OCI-LY7 (cell line): ENCODE data around the gene DGKD. TPM values are rescaled to one million over a fixed set of nuclear protein-coding genes. Genes with fewer than 3 reads are reported as not detected.

Source experiments
- BruUV-seq: library from RNA; stranded (reverse); fragments of 400-500 nt; replicated peaks from 2 replicates; lab custom pipeline; 2021; lab: Mats Ljungman, UMichigan
- CTCF ChIA-PET: fragments of 300-600 bp; sonication (Branson Sonifier 250); formaldehyde crosslinking; loops from one replicate; lab custom pipeline; 2022; ENCODE audit warnings: antibody characterized with exemption; ENCODE audit not compliant: unreplicated experiment; lab: Charles Lee
- POLR2A ChIA-PET: fragments of 300-600 bp; sonication (Branson Sonifier 250); formaldehyde crosslinking; loops from one replicate; lab custom pipeline; 2022; ENCODE audit warnings: antibody characterized with exemption; lab: Charles Lee
- DNase-seq: peaks from one replicate; pipeline ENCODE4 v3.0.0-alpha.2; 2015; ENCODE audit warnings: low spot score
- H2AFZ ChIP-seq: fragments of 200-600 bp; sonication (generic), shearing (Covaris generic); 2 replicates; pipeline ENCODE4 v1.6.1; 2014; ENCODE audit warnings: mild to moderate bottlenecking, antibody characterized with exemption, low read length, moderate library complexity
- H3K27ac ChIP-seq: fragments of 200-600 bp; sonication (generic); 2 replicates; pipeline ENCODE4 v1.5.1; 2014; ENCODE audit warnings: mixed run types, low read depth, mild to moderate bottlenecking, moderate library complexity, low read length, inconsistent platforms; ENCODE audit not compliant: poor library complexity, severe bottlenecking
- H3K36me3 ChIP-seq: fragments of 200-600 bp; sonication (generic); 2 replicates; pipeline ENCODE4 v1.6.1; 2014; ENCODE audit warnings: mild to moderate bottlenecking, antibody characterized with exemption, low read length, moderate library complexity, mixed read lengths; ENCODE audit not compliant: insufficient read depth
- H3K4me1 ChIP-seq: fragments of 200-600 bp; sonication (generic); 2 replicates; pipeline ENCODE4 v1.5.1; 2014; ENCODE audit warnings: mild to moderate bottlenecking, low read length; ENCODE audit not compliant: insufficient read depth, poor library complexity, severe bottlenecking
- H3K4me2 ChIP-seq: fragments of 200-600 bp; sonication (generic); 2 replicates; pipeline ENCODE4 v1.6.1; 2014; ENCODE audit warnings: mild to moderate bottlenecking, low read length
- H3K4me3 ChIP-seq: fragments of 200-600 bp; sonication (generic); 2 replicates; pipeline ENCODE4 v1.5.1; 2014; ENCODE audit warnings: mild to moderate bottlenecking, low read depth, low read length; ENCODE audit not compliant: poor library complexity, severe bottlenecking
- H3K79me2 ChIP-seq: fragments of 200-600 bp; sonication (generic); 2 replicates; pipeline ENCODE4 v1.6.1; 2016; ENCODE audit warnings: low read depth, mild to moderate bottlenecking, low read length, moderate library complexity, mixed read lengths; ENCODE audit not compliant: insufficient read depth
- H3K9me2 ChIP-seq: fragments of 200-600 bp; sonication (generic); 2 replicates; pipeline ENCODE4 v1.6.1; 2016; ENCODE audit warnings: mild to moderate bottlenecking, low read length, mixed read lengths; ENCODE audit not compliant: insufficient read depth
- H3K9me3 ChIP-seq: fragments of 200-600 bp; sonication (generic); 2 replicates; pipeline ENCODE4 v1.6.1; 2014; ENCODE audit warnings: mild to moderate bottlenecking, mixed run types, low read length, mixed read lengths
- H4K20me1 ChIP-seq: fragments of 200-600 bp; sonication (generic); 2 replicates; pipeline ENCODE4 v1.6.1; 2014; ENCODE audit warnings: mild to moderate bottlenecking, antibody characterized with exemption, low read length, moderate library complexity, mixed read lengths; ENCODE audit not compliant: insufficient read depth
- EZH2phosphoT487 ChIP-seq: fragments of 200-600 bp; sonication (generic); IDR thresholded peaks from 2 replicates; pipeline ENCODE4 v1.6.1; 2018; ENCODE audit warnings: low read depth, borderline replicate concordance, mild to moderate bottlenecking, mixed run types, antibody characterized with exemption, low read length, moderate library complexity, mixed read lengths
- intact Hi-C: fragments of 100-400 bp; cut with micrococcal nuclease; formaldehyde crosslinking; loops from one replicate; pipeline ENCODE4 v1.10.0; 2022; ENCODE audit not compliant: unreplicated experiment
- total RNA-seq, 2 experiments: library from RNA; depleted of rRNA in 1 of 2; stranded (reverse); fragments of >200 nt in 1 of 2; shearing (Covaris generic) in 1 of 2; gene quantifications; 2 replicates each; pipeline ENCODE4 v1.2.3, GENCODE V29; 2014 to 2022
- TF ChIP-seq, protein P1 (sequence below): fragments of 200-600 bp; sonication (generic); conservative IDR thresholded peaks from 2 replicates; pipeline ENCODE4 v1.5.1; 2014; ENCODE audit warnings: mild to moderate bottlenecking, antibody characterized with exemption, low read length, moderate library complexity, mixed read lengths

Gene DGKD
- total RNA-seq, 2 experiments from 2014 or later, result 62.9 to 271 TPM

- POLR2A ChIA-PET, result no interaction called here
- no peaks in the 10 kb centered on the region for H4K20me1 ChIP-seq
- intact Hi-C loops, result no loop called here
These were observed 93.9 kb downstream of the DGKD start for GRCh38 chr2:233448220-233448559.

DNA sequence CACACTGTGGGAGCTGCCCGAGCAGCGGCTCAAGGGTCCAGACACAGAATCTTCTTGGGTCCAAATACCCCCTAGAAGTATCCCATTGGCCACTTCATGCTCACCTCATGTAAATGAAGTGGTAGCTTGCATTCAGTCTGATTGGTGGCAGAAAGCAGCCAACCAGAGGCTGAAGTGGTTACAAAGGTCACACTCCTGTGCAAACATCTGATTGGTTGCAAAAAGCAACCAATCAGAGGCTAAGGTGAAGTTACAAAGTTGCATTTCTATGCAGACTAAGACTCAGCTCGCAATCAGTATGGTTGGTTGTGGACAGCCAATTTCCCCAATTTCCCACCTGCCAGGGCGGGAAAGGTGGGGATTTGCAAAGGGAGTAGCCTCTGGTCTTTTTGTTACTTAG lies 94.3 kb downstream of the DGKD start:
- no peak overlapping the region for H3K4me2 ChIP-seq
- H3K9me2 ChIP-seq, result no peaks in the 10 kb centered on the region
- no peaks in the 10 kb centered on the region for H4K20me1 ChIP-seq
- no peak overlapping the region for H2AFZ ChIP-seq
- ChIA-PET POLR2A (interaction anchor here (0.6 kb wide), 1 partner anchor 492 kb away, joined by 4 read pairs; no protein-coding TSS in a partner anchor), CTCF (interaction anchor here (0.5 to 0.6 kb wide), 2 partner anchors 41 to 689 kb away, joined by 3 to 8 read pairs; no protein-coding TSS in a partner anchor)
- H3K27ac ChIP-seq, result no peak overlapping the region
- peaks cover 93% of the 10 kb centered on the region for H3K36me3 ChIP-seq
- DNase-seq, result no peak
- no peaks in the 10 kb centered on the region for H3K79me2 ChIP-seq
- H3K4me3 ChIP-seq, result no peak overlapping the region
- TF ChIP-seq, protein P1, sequence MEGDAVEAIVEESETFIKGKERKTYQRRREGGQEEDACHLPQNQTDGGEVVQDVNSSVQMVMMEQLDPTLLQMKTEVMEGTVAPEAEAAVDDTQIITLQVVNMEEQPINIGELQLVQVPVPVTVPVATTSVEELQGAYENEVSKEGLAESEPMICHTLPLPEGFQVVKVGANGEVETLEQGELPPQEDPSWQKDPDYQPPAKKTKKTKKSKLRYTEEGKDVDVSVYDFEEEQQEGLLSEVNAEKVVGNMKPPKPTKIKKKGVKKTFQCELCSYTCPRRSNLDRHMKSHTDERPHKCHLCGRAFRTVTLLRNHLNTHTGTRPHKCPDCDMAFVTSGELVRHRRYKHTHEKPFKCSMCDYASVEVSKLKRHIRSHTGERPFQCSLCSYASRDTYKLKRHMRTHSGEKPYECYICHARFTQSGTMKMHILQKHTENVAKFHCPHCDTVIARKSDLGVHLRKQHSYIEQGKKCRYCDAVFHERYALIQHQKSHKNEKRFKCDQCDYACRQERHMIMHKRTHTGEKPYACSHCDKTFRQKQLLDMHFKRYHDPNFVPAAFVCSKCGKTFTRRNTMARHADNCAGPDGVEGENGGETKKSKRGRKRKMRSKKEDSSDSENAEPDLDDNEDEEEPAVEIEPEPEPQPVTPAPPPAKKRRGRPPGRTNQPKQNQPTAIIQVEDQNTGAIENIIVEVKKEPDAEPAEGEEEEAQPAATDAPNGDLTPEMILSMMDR, result no peak
- no peak for TF ChIP-seq EZH2phosphoT487
- intact Hi-C loops, result no loop called here
- BruUV-seq, result no TSS peak
- H3K9me3 ChIP-seq, result no peaks in the 10 kb centered on the region
- H3K4me1 ChIP-seq, result no peaks in the 10 kb centered on the region

More at GRCh38 chr2:233448220-233448559, 93.9 kb downstream of the DGKD start:
- H3K79me2 ChIP-seq, result no peaks in the 10 kb centered on the region
- no peak overlapping the region for H3K27ac ChIP-seq
- H3K9me2 ChIP-seq, result no peaks in the 10 kb centered on the region
- no peaks in the 10 kb centered on the region for H3K9me3 ChIP-seq
- peaks cover 89% of the 10 kb centered on the region for H3K36me3 ChIP-seq
- BruUV-seq, result no TSS peak
- TF ChIP-seq, protein P1, result peak; percentile 67
- no peak for TF ChIP-seq EZH2phosphoT487
- H3K4me1 ChIP-seq, result no peaks in the 10 kb centered on the region
- CTCF ChIA-PET, result interaction anchor here (0.5 to 0.6 kb wide), 2 partner anchors 40 to 689 kb away, joined by 3 to 8 read pairs; no protein-coding TSS in a partner anchor
- no peak overlapping the region for H3K4me3 ChIP-seq
- peak; percentile 48 for DNase-seq
- H3K4me2 ChIP-seq, result no peak overlapping the region
- no peak overlapping the region for H2AFZ ChIP-seq

DNA sequence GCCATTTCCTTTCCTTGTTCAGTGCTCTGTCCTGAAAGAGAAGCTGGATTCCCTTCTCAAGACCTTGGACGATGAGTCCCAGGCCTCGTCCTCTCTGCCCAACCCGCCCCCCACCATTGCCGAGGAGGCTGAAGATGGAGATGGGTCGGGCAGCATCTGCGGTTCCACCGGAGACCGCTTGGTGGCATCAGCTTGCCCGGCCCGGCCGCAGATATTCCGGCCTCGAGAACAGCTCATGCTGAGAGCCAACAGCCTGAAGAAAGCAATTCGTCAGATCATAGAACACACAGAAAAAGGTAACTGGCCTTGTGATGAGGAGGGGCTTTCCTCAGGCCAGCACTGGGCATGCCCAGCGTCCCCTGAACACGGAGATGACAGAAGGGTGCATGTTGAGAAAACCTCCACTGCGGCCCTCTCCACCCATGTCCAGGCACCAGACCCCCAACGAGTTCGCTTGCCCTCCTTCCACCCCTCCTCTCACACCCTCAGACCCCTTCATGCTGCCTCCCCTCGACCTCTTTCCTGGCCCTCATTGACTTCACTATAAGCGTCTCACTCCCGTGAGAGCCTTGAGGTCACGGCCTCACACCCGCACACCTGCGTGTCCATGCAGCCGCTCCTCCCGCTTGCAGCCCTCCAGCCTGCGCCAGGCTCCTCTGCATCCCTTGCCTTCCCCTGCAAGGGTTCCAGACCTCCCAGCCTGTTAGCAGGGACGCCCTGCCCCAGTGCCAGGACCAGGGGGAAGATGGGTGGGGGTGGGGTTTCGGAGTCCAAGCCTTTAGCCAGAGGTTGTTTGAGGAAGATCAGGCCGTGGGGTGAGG lies 95.0 kb downstream of the DGKD start:
- no TSS peak for BruUV-seq
- peaks cover 93% of the 10 kb centered on the region for H3K36me3 ChIP-seq
- H3K9me2 ChIP-seq, result no peaks in the 10 kb centered on the region
- H3K4me1 ChIP-seq, result no peaks in the 10 kb centered on the region
- intact Hi-C loops, result no loop called here
- H3K9me3 ChIP-seq, result no peaks in the 10 kb centered on the region
- H2AFZ ChIP-seq, result no peak overlapping the region
- H3K79me2 ChIP-seq, result no peaks in the 10 kb centered on the region
- no peak overlapping the region for H3K27ac ChIP-seq
- no peaks in the 10 kb centered on the region for H4K20me1 ChIP-seq
- H3K4me2 ChIP-seq, result no peak overlapping the region
- ChIA-PET CTCF (no interaction called here), POLR2A (interaction anchor here (0.6 kb wide), 1 partner anchor 492 kb away, joined by 4 read pairs; no protein-coding TSS in a partner anchor)
- no peak for DNase-seq
- TF ChIP-seq EZH2phosphoT487, result no peak
- TF ChIP-seq, protein P1, result no peak
- H3K4me3 ChIP-seq, result no peak overlapping the region
